ENCODE results near the gene KIF3A.
A peak's percentile ranks its signal among the peaks of the same experiment; 100 is the strongest.

Gene KIF3A

GRCh38 chr5:132753135-132753987 is 16.0 kb upstream of the KIF3A start:
- no peak for DNase-seq

- DNase-seq = no peak
Measured at GRCh38 chr5:132752581-132753125, 15.3 kb upstream of the KIF3A start.

- DNase-seq = no peak
Measured at GRCh38 chr5:132751971-132752580, 14.7 kb upstream of the KIF3A start.

- no peak for DNase-seq
Measured at GRCh38 chr5:132751444-132751843, 14.1 kb upstream of the KIF3A start.

GRCh38 chr5:132750471-132751230 is 13.3 kb upstream of the KIF3A start:
- DNase-seq = no peak

GRCh38 chr5:132749506-132749905 is 12.2 kb upstream of the KIF3A start:
- no peak for DNase-seq

GRCh38 chr5:132748522-132749000 is 11.2 kb upstream of the KIF3A start:
- no peak for DNase-seq

GRCh38 chr5:132747616-132748440 is 10.5 kb upstream of the KIF3A start:
- no peak for DNase-seq

- DNase-seq = peak; percentile 79
Measured at GRCh38 chr5:132746954-132747615, 9.7 kb upstream of the KIF3A start, which contains the start of gene CCNI2. CCNI2 (plus strand) TSS chr5:132747426; CDS start chr5:132747496, 70 bp downstream.

- no peak for DNase-seq
Measured at GRCh38 chr5:132746592-132746953, 9.2 kb upstream of the KIF3A start.

GRCh38 chr5:132744659-132745058 is 7.3 kb upstream of the KIF3A start:
- no peak for DNase-seq

- DNase-seq = no peak
Measured at GRCh38 chr5:132742626-132743025, 5.3 kb upstream of the KIF3A start.

- DNase-seq = no peak
Measured at GRCh38 chr5:132742158-132742557, 4.8 kb upstream of the KIF3A start.

GRCh38 chr5:132739232-132739631 is 1.9 kb upstream of the KIF3A start:
- no peak for DNase-seq

- DNase-seq = no peak
Measured at GRCh38 chr5:132737982-132738681, 786 bp upstream of the KIF3A start.

GRCh38 chr5:132734687-132735086 is 2.7 kb downstream of the KIF3A start:
- DNase-seq = no peak

GRCh38 chr5:132733499-132734148 is 3.7 kb downstream of the KIF3A start:
- DNase-seq = no peak

GRCh38 chr5:132729896-132730295 is 7.5 kb downstream of the KIF3A start:
- no peak for DNase-seq

- no peak for DNase-seq
Measured at GRCh38 chr5:132725745-132726144, 11.6 kb downstream of the KIF3A start.

- DNase-seq = no peak
Measured at GRCh38 chr5:132718544-132719312, 18.6 kb downstream of the KIF3A start.
